ENCODE data around the gene DDX52. TPM values are rescaled to one million over a fixed set of nuclear protein-coding genes. Genes with fewer than 3 reads are reported as not detected.

DDX52 gene
- total RNA-seq, 1 experiment from 2014 or later, result 31.9 TPM

DNA sequence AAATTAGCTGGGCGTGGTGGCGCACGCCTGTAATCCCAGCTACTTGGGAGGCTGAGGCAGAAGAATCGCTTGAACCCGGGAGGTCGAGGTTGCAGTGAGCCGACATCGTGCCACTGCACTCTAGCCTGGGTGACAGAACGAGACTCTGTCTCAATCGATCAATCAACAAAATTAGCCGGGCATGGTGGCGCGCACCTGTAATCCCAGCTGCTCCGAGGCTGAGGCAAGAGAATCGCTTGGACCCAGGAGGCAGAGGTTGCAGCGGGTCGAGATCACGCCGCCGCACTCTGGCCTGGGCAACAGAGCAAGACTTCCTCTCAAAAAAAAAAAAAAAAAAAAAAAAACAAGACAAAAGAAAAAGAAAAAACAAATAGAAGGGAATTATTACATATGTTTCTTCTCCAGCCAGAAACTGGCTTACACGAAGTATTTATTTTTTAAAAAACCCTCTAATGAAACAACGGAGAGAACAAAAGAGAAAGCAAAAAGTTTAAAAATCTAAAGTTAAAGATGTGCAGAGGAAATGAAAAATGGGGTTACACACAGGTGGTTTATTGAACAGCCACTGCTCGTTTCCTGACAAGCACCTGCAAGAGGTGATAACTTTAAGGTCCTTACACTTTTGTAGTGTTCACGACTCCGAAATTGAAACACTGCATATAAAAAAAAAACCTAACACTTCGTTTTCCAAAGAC, 35.5 kb downstream of the DDX52 start:
- POLR2A ChIA-PET, result no interaction called here

GRCh38 chr17:37605813-37606505, 37.3 kb downstream of the DDX52 start:
- H3K27me3 Mint-ChIP-seq (ENCODE audit: low read depth), result no peaks in the 10 kb centered on the region
- H3K4me1 Mint-ChIP-seq, result peaks cover 27% of the 10 kb centered on the region
- H3K9me3 Mint-ChIP-seq, result no peaks in the 10 kb centered on the region
- no peak for ATAC-seq
- ChIA-PET POLR2A (no interaction called here), CTCF (no interaction called here)
- H3K36me3 Mint-ChIP-seq, result peaks cover 3% of the 10 kb centered on the region; the same call in 1 of the 2 replicates
- no peak overlapping the region for H3K27ac Mint-ChIP-seq
- no peak for DNase-seq (ENCODE audit: low spot score)
- H3K4me3 Mint-ChIP-seq, result no peak overlapping the region
- TF ChIP-seq CREM (CRISPR knock-in tag; IDR thresholded peaks at IDR 0.05), result no peak
- TF ChIP-seq FOXP1 (CRISPR knock-in tag; IDR thresholded peaks at IDR 0.05; ENCODE audit: borderline replicate concordance), result no peak
- TF ChIP-seq ATF1 (CRISPR knock-in tag; IDR thresholded peaks at IDR 0.05), result no peak
- no peak for TF ChIP-seq ZNF263 (CRISPR knock-in tag; IDR thresholded peaks at IDR 0.05; ENCODE audit: low read depth)
- TF ChIP-seq JAZF1 (CRISPR knock-in tag; IDR thresholded peaks at IDR 0.05), result no peak
- TF ChIP-seq MAX (CRISPR knock-in tag; IDR thresholded peaks at IDR 0.05), result no peak
- TF ChIP-seq, protein P1, sequence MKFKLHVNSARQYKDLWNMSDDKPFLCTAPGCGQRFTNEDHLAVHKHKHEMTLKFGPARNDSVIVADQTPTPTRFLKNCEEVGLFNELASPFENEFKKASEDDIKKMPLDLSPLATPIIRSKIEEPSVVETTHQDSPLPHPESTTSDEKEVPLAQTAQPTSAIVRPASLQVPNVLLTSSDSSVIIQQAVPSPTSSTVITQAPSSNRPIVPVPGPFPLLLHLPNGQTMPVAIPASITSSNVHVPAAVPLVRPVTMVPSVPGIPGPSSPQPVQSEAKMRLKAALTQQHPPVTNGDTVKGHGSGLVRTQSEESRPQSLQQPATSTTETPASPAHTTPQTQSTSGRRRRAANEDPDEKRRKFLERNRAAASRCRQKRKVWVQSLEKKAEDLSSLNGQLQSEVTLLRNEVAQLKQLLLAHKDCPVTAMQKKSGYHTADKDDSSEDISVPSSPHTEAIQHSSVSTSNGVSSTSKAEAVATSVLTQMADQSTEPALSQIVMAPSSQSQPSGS (CRISPR knock-in tag; IDR thresholded peaks at IDR 0.05; ENCODE audit: borderline replicate concordance, low read depth), result no peak
- no peak for TF ChIP-seq GABPB1 (CRISPR knock-in tag; IDR thresholded peaks at IDR 0.05)
- TF ChIP-seq, protein P2, sequence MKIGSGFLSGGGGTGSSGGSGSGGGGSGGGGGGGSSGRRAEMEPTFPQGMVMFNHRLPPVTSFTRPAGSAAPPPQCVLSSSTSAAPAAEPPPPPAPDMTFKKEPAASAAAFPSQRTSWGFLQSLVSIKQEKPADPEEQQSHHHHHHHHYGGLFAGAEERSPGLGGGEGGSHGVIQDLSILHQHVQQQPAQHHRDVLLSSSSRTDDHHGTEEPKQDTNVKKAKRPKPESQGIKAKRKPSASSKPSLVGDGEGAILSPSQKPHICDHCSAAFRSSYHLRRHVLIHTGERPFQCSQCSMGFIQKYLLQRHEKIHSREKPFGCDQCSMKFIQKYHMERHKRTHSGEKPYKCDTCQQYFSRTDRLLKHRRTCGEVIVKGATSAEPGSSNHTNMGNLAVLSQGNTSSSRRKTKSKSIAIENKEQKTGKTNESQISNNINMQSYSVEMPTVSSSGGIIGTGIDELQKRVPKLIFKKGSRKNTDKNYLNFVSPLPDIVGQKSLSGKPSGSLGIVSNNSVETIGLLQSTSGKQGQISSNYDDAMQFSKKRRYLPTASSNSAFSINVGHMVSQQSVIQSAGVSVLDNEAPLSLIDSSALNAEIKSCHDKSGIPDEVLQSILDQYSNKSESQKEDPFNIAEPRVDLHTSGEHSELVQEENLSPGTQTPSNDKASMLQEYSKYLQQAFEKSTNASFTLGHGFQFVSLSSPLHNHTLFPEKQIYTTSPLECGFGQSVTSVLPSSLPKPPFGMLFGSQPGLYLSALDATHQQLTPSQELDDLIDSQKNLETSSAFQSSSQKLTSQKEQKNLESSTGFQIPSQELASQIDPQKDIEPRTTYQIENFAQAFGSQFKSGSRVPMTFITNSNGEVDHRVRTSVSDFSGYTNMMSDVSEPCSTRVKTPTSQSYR (CRISPR knock-in tag; IDR thresholded peaks at IDR 0.05), result no peak
- no peak for TF ChIP-seq ZNF396 (CRISPR knock-in tag; IDR thresholded peaks at IDR 0.05; ENCODE audit: borderline replicate concordance)
- TF ChIP-seq, protein P3, sequence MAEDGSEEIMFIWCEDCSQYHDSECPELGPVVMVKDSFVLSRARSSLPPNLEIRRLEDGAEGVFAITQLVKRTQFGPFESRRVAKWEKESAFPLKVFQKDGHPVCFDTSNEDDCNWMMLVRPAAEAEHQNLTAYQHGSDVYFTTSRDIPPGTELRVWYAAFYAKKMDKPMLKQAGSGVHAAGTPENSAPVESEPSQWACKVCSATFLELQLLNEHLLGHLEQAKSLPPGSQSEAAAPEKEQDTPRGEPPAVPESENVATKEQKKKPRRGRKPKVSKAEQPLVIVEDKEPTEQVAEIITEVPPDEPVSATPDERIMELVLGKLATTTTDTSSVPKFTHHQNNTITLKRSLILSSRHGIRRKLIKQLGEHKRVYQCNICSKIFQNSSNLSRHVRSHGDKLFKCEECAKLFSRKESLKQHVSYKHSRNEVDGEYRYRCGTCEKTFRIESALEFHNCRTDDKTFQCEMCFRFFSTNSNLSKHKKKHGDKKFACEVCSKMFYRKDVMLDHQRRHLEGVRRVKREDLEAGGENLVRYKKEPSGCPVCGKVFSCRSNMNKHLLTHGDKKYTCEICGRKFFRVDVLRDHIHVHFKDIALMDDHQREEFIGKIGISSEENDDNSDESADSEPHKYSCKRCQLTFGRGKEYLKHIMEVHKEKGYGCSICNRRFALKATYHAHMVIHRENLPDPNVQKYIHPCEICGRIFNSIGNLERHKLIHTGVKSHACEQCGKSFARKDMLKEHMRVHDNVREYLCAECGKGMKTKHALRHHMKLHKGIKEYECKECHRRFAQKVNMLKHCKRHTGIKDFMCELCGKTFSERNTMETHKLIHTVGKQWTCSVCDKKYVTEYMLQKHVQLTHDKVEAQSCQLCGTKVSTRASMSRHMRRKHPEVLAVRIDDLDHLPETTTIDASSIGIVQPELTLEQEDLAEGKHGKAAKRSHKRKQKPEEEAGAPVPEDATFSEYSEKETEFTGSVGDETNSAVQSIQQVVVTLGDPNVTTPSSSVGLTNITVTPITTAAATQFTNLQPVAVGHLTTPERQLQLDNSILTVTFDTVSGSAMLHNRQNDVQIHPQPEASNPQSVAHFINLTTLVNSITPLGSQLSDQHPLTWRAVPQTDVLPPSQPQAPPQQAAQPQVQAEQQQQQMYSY (CRISPR knock-in tag; IDR thresholded peaks at IDR 0.05), result no peak
- no peak for TF ChIP-seq KAT7 (CRISPR knock-in tag; IDR thresholded peaks at IDR 0.05; ENCODE audit: borderline replicate concordance)
- no peak for TF ChIP-seq FOXJ3 (CRISPR knock-in tag; IDR thresholded peaks at IDR 0.05; ENCODE audit: borderline replicate concordance)
- TF ChIP-seq OVOL2 (CRISPR knock-in tag; IDR thresholded peaks at IDR 0.05; ENCODE audit: borderline replicate concordance), result no peak
- TF ChIP-seq, protein P4, sequence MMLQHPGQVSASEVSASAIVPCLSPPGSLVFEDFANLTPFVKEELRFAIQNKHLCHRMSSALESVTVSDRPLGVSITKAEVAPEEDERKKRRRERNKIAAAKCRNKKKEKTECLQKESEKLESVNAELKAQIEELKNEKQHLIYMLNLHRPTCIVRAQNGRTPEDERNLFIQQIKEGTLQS (CRISPR knock-in tag; conservative IDR thresholded peaks at IDR 0.05), result no peak
- TF ChIP-seq NR3C1 (CRISPR knock-in tag; conservative IDR thresholded peaks at IDR 0.05; ENCODE audit: low read depth), result no peak
- no peak for TF ChIP-seq NR2C2 (CRISPR knock-in tag; IDR thresholded peaks at IDR 0.05)
- TF ChIP-seq ZNF532 (CRISPR knock-in tag; IDR thresholded peaks at IDR 0.05; ENCODE audit: borderline replicate concordance), result no peak

More for the DNA sequence above, 35.5 kb downstream of the DDX52 start:
- peaks cover 27% of the 10 kb centered on the region for H3K4me1 Mint-ChIP-seq
- H3K27me3 Mint-ChIP-seq (ENCODE audit: low read depth), result no peaks in the 10 kb centered on the region
- 0 out of 2 replicates have a peak overlapping the region, but pooled peaks have one; percentile 61 for H3K27ac Mint-ChIP-seq
- ATAC-seq (no peak), DNase-seq (ENCODE audit: low spot score) (no peak)
- CTCF ChIA-PET, result interaction anchor here (1.8 to 2.1 kb wide), 2 partner anchors 38 to 118 kb away, joined by 4 to 13 read pairs; partner anchors contain the start of gene DUSP14
- no peaks in the 10 kb centered on the region for H3K9me3 Mint-ChIP-seq
- peak overlapping the region; percentile 91 for H3K4me3 Mint-ChIP-seq
- TF ChIP-seq ZNF121 (CRISPR knock-in tag; IDR thresholded peaks at IDR 0.05), result 0 out of 2 replicates have a peak, but pooled peaks have one; percentile 35
- TF ChIP-seq NFATC4 (CRISPR knock-in tag; IDR thresholded peaks at IDR 0.05), result no peak
- peaks cover 3% of the 10 kb centered on the region for H3K36me3 Mint-ChIP-seq

Data from WTC11 (cell line).